K562 (cell line): ENCODE data around the gene MAPK1IP1L. TPM values are rescaled to one million over a fixed set of nuclear protein-coding genes. Genes with fewer than 3 reads are reported as not detected.

Experiments
- ARID2 ChIP-seq: fragments of 450-650 bp; IDR thresholded peaks from 2 replicates; pipeline ENCODE4 v1.6.1; 2017; ENCODE audit warnings: antibody characterized with exemption, mild to moderate bottlenecking
- ARID3B ChIP-seq: fragments of 250-450 bp; sonication (Bioruptor Pico); IDR thresholded peaks from 2 replicates; pipeline ENCODE4 v1.4.0; 2020; ENCODE audit warnings: borderline replicate concordance
- BCL6 ChIP-seq: fragments of 250-450 bp; sonication (Bioruptor Pico); IDR thresholded peaks from 2 replicates; pipeline ENCODE4 v1.4.0; 2020
- CHD7 ChIP-seq: fragments of 200-600 bp; sonication (generic); IDR thresholded peaks from one replicate; pipeline ENCODE4 v1.6.1; 2012; ENCODE audit warnings: mild to moderate bottlenecking, low read depth, low read length, inconsistent platforms
- MLX ChIP-seq, 2 experiments: fragments of 450-650 bp in 1 of 2; sonication (generic) in 1 of 2; formaldehyde crosslinking; conservative IDR thresholded peaks; 2 replicates each; pipeline versions ENCODE4 v1.4.0 to v1.8.1; 2020 to 2022; ENCODE audit warnings: mild to moderate bottlenecking in 1 of 2, missing genetic modification reagents in 1 of 2
- RCOR1 ChIP-seq, 2 experiments: IDR thresholded peaks; 2 replicates each; pipeline ENCODE4 v1.6.1; 2012; ENCODE audit warnings: low read depth in 2 of 2, low read length in 2 of 2, borderline replicate concordance in 1 of 2, improper control_type of control experiment in 1 of 2
- SMARCB1 ChIP-seq: IDR thresholded peaks from 2 replicates; pipeline ENCODE4 v1.6.1; 2011; ENCODE audit warnings: improper control_type of control experiment, low read depth; ENCODE audit not compliant: insufficient read length
- SPI1 ChIP-seq: IDR thresholded peaks from 2 replicates; pipeline ENCODE4 v1.6.1; 2011; ENCODE audit warnings: low read depth, low read length, control low read depth, borderline replicate concordance
- SREBF2 ChIP-seq: sonication (generic); formaldehyde crosslinking; IDR thresholded peaks from 2 replicates; pipeline ENCODE4 v1.4.0; 2020; ENCODE audit warnings: mild to moderate bottlenecking, missing genetic modification reagents
- ZBTB9 ChIP-seq: fragments of 450-650 bp; formaldehyde crosslinking; IDR thresholded peaks from 2 replicates; pipeline ENCODE4 v1.4.0; 2020; ENCODE audit warnings: mild to moderate bottlenecking, moderate library complexity
- ZKSCAN3 ChIP-seq: fragments of 250-450 bp; sonication (Bioruptor Pico); IDR thresholded peaks from 2 replicates; pipeline ENCODE4 v1.4.0; 2020
- ZNF23 ChIP-seq: fragments of 250-450 bp; sonication (Bioruptor Pico); IDR thresholded peaks from 2 replicates; pipeline ENCODE4 v1.4.0; 2020; ENCODE audit warnings: mild to moderate bottlenecking
- polyA plus RNA-seq, 8 experiments: library from polyadenylated mRNA; depleted of rRNA in 4 of 8; stranded (reverse) in 5 of 8; unstranded in 3 of 8; fragments of >200 nt; fragmentation: Nextera tagmentation in 2 of 8; fragmentation: Illumina TruSeq in 1 of 8; extraction: Ambion mirVana in 2 of 8; extraction: Trizol in 1 of 8; gene quantifications; 2 replicates each; pipeline versions ENCODE4 v1.2.1 to v1.2.3, GENCODE V29; 2011 to 2014; ENCODE audit warnings: inconsistent platforms in 1 of 8, missing spikeins in 1 of 8
- total RNA-seq, 7 experiments: library from RNA; depleted of rRNA in 6 of 7; stranded (reverse); fragments of >200 nt in 6 of 7; fragmentation: Illumina TruSeq in 2 of 7; extraction: Trizol in 2 of 7; gene quantifications; 2 replicates each; pipeline versions ENCODE4 v1.2.1 to v1.2.3, GENCODE V29; 2011 to 2021; ENCODE audit warnings: low replicate concordance in 1 of 7

The MAPK1IP1L gene
- total and polyA plus RNA-seq, 9 of the 15 experiments (the other 6 are each of a cell fraction or from before 2014, with no cell fraction given) = 32.7 to 99.4 (median 49.8) TPM

GRCh38 chr14:55026793-55027561 lies 24.5 kb upstream of the MAPK1IP1L start, which contains the start of the genes SOCS4 and WDHD1 (continued):
- TF ChIP-seq CHD7 (no peak), SREBF2 (CRISPR knock-in tag) (no peak), SMARCB1 (no peak), SPI1 (peak; percentile 74), BCL6 (CRISPR knock-in tag) (no peak), ARID3B (CRISPR knock-in tag) (no peak), ZNF23 (CRISPR knock-in tag) (no peak), MLX (CRISPR knock-in tag; conservative IDR thresholded peaks at IDR 0.05) (no peak), ARID2 (no peak), ZBTB9 (CRISPR knock-in tag) (no peak), RCOR1 (IDR thresholded peaks at IDR 0.05; ENCODE audit: borderline replicate concordance in 1 of 2, low read depth in 2 of 2, low read length in 2 of 2) (no peak; a peak in 1 of 4 replicates), ZKSCAN3 (CRISPR knock-in tag) (no peak)
